ENCODE measurements around the gene TP53BP1.

GRCh38 chr15:43489191-43489590, 3.8 kb downstream of the TP53BP1 start:
- TF ChIP-seq CTCF (conservative IDR thresholded peaks at IDR 0.05) (no peak), ZFX (IDR thresholded peaks at IDR 0.05) (no peak)
